ENCODE results near the gene RANBP1. TPM values are rescaled to one million over a fixed set of nuclear protein-coding genes. Genes with fewer than 3 reads are reported as not detected.

The RANBP1 gene
- total and polyA plus RNA-seq, 2 donors (not counting 1 experiment from before 2014, with no cell fraction given), result 67.0 to 77.6 TPM

DNA sequence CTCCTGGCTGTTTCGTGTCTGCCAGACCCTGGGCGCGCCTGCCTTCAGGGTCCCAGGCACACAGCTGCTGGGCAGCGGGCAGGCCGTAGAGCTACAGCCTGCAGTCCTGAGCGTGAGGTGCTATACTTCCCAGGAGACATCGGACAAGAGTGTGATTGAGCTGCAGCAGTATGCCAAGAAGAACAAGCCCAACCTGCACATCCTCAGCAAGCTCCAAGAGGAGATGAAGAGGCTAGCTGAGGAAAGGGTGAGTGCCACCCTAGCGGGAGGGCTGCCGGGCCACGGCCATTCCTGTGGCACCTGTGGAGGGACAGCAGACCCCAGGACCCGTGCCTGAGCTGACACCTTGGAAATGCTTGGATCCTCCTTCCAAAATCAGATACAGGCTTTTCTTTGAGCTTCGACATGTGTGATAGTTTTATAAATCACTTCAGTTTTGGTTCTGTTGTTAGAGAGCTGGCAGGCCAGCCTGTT is 7.1 kb upstream of the RANBP1 start:
- Histone ChIP-seq H4K20me1 (ENCODE audit: control insufficient read depth, insufficient read depth, low read length, poor library complexity, severe bottlenecking) (no peaks in the 10 kb centered on the region), H3K4me1 (ENCODE audit: control insufficient read depth in 2 of 2, insufficient read depth in 2 of 2, low read length in 2 of 2) (peaks cover 0 to 12% of the 10 kb centered on the region in 2 donors), H3K27ac (ENCODE audit: low read length in 2 of 2) (no peak overlapping the region), H2AFZ (ENCODE audit: insufficient read depth, low read depth, low read length, poor library complexity, severe bottlenecking) (no peak overlapping the region), H3K9me3 (ENCODE audit: control extremely low read depth in 1 of 3, control insufficient read depth in 2 of 3, insufficient read depth in 1 of 3, low read length in 2 of 3) (no peaks in the 10 kb centered on the region), H3K9ac (ENCODE audit: low read length) (no peak overlapping the region), H3K36me3 (replicated peaks in 1 of 2; ENCODE audit: control extremely low read depth in 1 of 2, control insufficient read depth in 1 of 2, extremely low read depth in 1 of 2, insufficient read depth in 2 of 2, low read length in 1 of 2) (peaks cover 0 to 55% of the 10 kb centered on the region in 2 experiments), H3K27me3 (replicated peaks in 1 of 4; ENCODE audit: control extremely low read depth in 1 of 4, control insufficient read depth in 3 of 4, insufficient read depth in 4 of 4, low read length in 3 of 4) (no peaks in the 10 kb centered on the region), H3K4me2 (replicated peaks; ENCODE audit: low read depth, low read length, poor library complexity, severe bottlenecking) (no peak overlapping the region), H3K79me2 (ENCODE audit: control insufficient read depth, insufficient read depth, low read length) (no peaks in the 10 kb centered on the region), H3K4me3 (ENCODE audit: control extremely low read depth in 1 of 5, extremely low read depth in 1 of 5, insufficient read depth in 1 of 5, low read depth in 2 of 5, low read length in 4 of 5) (no peak overlapping the region)
- intact Hi-C loops (cut with micrococcal nuclease), result no loop called here
- no peak overlapping the region for H3K4me3 Mint-ChIP-seq
- POLR2A ChIA-PET, result no interaction called here
- CTCF ChIA-PET, result no interaction called here
- H3K27me3 Mint-ChIP-seq, result no peaks in the 10 kb centered on the region
- no peak overlapping the region for H3K27ac Mint-ChIP-seq
- no peak for TF ChIP-seq EZH2 (IDR thresholded peaks at IDR 0.05; ENCODE audit: borderline replicate concordance, insufficient read depth, low read depth, low read length, poor library complexity, severe bottlenecking)
- TF ChIP-seq, protein P1, sequence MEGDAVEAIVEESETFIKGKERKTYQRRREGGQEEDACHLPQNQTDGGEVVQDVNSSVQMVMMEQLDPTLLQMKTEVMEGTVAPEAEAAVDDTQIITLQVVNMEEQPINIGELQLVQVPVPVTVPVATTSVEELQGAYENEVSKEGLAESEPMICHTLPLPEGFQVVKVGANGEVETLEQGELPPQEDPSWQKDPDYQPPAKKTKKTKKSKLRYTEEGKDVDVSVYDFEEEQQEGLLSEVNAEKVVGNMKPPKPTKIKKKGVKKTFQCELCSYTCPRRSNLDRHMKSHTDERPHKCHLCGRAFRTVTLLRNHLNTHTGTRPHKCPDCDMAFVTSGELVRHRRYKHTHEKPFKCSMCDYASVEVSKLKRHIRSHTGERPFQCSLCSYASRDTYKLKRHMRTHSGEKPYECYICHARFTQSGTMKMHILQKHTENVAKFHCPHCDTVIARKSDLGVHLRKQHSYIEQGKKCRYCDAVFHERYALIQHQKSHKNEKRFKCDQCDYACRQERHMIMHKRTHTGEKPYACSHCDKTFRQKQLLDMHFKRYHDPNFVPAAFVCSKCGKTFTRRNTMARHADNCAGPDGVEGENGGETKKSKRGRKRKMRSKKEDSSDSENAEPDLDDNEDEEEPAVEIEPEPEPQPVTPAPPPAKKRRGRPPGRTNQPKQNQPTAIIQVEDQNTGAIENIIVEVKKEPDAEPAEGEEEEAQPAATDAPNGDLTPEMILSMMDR (IDR thresholded peaks at IDR 0.05), result no peak
- no peaks in the 10 kb centered on the region for H3K9me3 Mint-ChIP-seq (ENCODE audit: insufficient read depth)
- peaks cover 7% of the 10 kb centered on the region for H3K4me1 Mint-ChIP-seq
- ATAC-seq (ENCODE audit: low read depth) (no peak), DNase-seq (no peak)
- WGBS (ENCODE audit: insufficient coverage), result 94% methylated on average over 8 of the region's 12 CpGs

DNA sequence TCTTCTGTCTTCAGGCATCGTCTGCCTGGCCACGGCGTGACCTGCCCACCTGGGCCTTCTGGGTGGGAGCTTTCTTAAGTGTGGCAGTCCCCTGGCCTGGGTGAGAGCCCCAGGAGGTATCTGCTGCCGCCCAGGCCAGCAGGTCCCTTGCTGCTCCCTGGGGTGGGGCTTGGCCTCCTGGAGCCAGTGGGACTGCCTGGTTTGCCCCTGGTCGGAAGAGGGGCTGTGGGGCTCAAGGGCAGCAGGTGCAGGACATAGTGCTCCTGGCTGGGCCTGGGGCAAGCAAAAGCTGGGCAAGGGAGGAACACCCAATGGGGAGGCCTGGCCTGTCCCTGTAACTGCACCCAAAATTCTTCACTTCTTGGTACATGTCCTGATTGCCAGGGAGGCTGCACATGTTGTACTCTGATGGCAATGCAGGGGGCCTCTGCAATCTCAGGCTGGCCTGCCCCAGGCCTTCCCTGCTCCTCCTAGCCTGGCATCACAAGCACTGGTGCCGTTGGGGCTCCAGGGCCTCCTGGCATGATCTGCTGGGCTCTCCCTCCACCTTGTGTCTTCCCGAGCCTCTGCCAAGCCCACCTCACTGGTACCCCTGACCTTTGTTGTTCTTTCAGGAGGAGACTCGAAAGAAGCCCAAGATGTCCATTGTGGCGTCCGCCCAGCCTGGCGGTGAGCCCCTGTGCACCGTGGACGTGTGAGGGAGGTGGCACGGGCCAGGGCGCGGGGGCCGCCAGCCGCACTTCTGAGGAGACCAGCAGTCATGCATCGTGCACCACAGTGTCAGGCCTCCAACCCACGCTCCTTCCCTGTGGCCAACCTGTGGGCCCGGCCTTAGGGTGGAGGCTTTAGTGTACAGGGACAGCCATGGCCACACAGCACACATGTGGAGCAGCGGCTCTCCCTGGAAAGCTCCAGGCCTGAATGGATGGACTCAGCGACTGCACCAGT is 6.2 kb upstream of the RANBP1 start:
- H3K36me3 ChIP-seq (replicated peaks in 1 of 2; ENCODE audit: control extremely low read depth in 1 of 2, control insufficient read depth in 1 of 2, extremely low read depth in 1 of 2, insufficient read depth in 2 of 2, low read length in 1 of 2), result peaks cover 0 to 61% of the 10 kb centered on the region in 2 experiments
- CTCF ChIA-PET, result no interaction called here
- no peaks in the 10 kb centered on the region for H4K20me1 ChIP-seq (ENCODE audit: control insufficient read depth, insufficient read depth, low read length, poor library complexity, severe bottlenecking)
- POLR2A ChIA-PET, result no interaction called here
- no peak overlapping the region for H3K9ac ChIP-seq (ENCODE audit: low read length)
- H3K27me3 ChIP-seq (replicated peaks in 1 of 4; ENCODE audit: control extremely low read depth in 1 of 4, control insufficient read depth in 3 of 4, insufficient read depth in 4 of 4, low read length in 3 of 4), result no peaks in the 10 kb centered on the region
- H2AFZ ChIP-seq (ENCODE audit: insufficient read depth, low read depth, low read length, poor library complexity, severe bottlenecking), result no peak overlapping the region
- H3K9me3 Mint-ChIP-seq (ENCODE audit: insufficient read depth), result no peaks in the 10 kb centered on the region
- H3K27ac ChIP-seq (ENCODE audit: low read length in 2 of 2), result no peak overlapping the region
- TF ChIP-seq EZH2 (IDR thresholded peaks at IDR 0.05; ENCODE audit: borderline replicate concordance, insufficient read depth, low read depth, low read length, poor library complexity, severe bottlenecking), result no peak
- TF ChIP-seq, protein P1 (IDR thresholded peaks at IDR 0.05), result no peak
- no peaks in the 10 kb centered on the region for H3K27me3 Mint-ChIP-seq
- H3K4me3 ChIP-seq (ENCODE audit: control extremely low read depth in 1 of 5, extremely low read depth in 1 of 5, insufficient read depth in 1 of 5, low read depth in 2 of 5, low read length in 4 of 5), result no peak overlapping the region
- no peak overlapping the region for H3K4me2 ChIP-seq (replicated peaks; ENCODE audit: low read depth, low read length, poor library complexity, severe bottlenecking)
- intact Hi-C loops (cut with micrococcal nuclease), result loop anchor here (10.0 kb wide), 1 partner anchor 745 kb away; the partner anchor contains the start of genes PI4KA and SNAP29
- H3K79me2 ChIP-seq (ENCODE audit: control insufficient read depth, insufficient read depth, low read length), result no peaks in the 10 kb centered on the region
- H3K9me3 ChIP-seq (ENCODE audit: control extremely low read depth in 1 of 3, control insufficient read depth in 2 of 3, insufficient read depth in 1 of 3, low read length in 2 of 3), result no peaks in the 10 kb centered on the region
- H3K4me1 ChIP-seq (ENCODE audit: control insufficient read depth in 2 of 2, insufficient read depth in 2 of 2, low read length in 2 of 2), result peaks cover 0 to 12% of the 10 kb centered on the region in 2 donors
- H3K4me3 Mint-ChIP-seq, result no peak overlapping the region
- H3K4me1 Mint-ChIP-seq, result peaks cover 9% of the 10 kb centered on the region
- 94% methylated on average over 22 of the region's 23 CpGs for WGBS (ENCODE audit: insufficient coverage)
- peak overlapping the region; percentile 65 for H3K27ac Mint-ChIP-seq
- DNase-seq (no peak), ATAC-seq (ENCODE audit: low read depth) (no peak)
